CD4-positive, CD25-positive, alpha-beta regulatory T cell (primary cell): Measurements from ENCODE around the gene FCAMR. TPM values are rescaled to one million over a fixed set of nuclear protein-coding genes. Genes with fewer than 3 reads are reported as not detected.

Experiments used
- ATAC-seq, 2 donors: fragments of 150-1000 bp; cut with Tn5 transposase; one replicate each; pipeline ENCODE4 v1.10.0; 2021; ENCODE audit warnings: low read depth in 2 of 2, moderate number of reproducible peaks in 2 of 2, moderate library complexity in 1 of 2
- DNase-seq, 3 donors: peaks; one replicate each; pipeline versions ENCODE4 v3.0.0 to v3.0.0-alpha.2; 2012 to 2022; ENCODE audit warnings: mixed read lengths in 1 of 3
- H3K27ac ChIP-seq: one replicate; pipeline ENCODE4 v1.7.0; 2013; ENCODE audit warnings: mild to moderate bottlenecking, low read length; ENCODE audit not compliant: insufficient read depth, poor library complexity, severe bottlenecking
- H3K27me3 ChIP-seq: one replicate; pipeline ENCODE4 v1.7.0; 2013; ENCODE audit warnings: low read length; ENCODE audit not compliant: control insufficient read depth, insufficient read depth
- H3K36me3 ChIP-seq: one replicate; pipeline ENCODE4 v1.7.0; 2013; ENCODE audit warnings: mild to moderate bottlenecking, low read length, moderate library complexity; ENCODE audit not compliant: control insufficient read depth, insufficient read depth
- H3K4me1 ChIP-seq: 2 replicates; pipeline ENCODE4 v1.7.0; 2013; ENCODE audit warnings: mild to moderate bottlenecking, low read length; ENCODE audit not compliant: insufficient read depth, control insufficient read depth, poor library complexity, severe bottlenecking
- H3K4me3 ChIP-seq: one replicate; pipeline ENCODE4 v1.7.0; 2013; ENCODE audit warnings: low read depth, mild to moderate bottlenecking, low read length, moderate library complexity
- H3K9me3 ChIP-seq, 2 experiments: 1 replicate in 1 of 2; 2 replicates in 1 of 2; pipeline ENCODE4 v1.7.0; 2013; ENCODE audit warnings: low read length in 2 of 2, mild to moderate bottlenecking in 1 of 2, moderate library complexity in 1 of 2; ENCODE audit not compliant: control insufficient read depth in 2 of 2
- H3K27ac Mint-ChIP-seq, 3 donors: one replicate each; pipeline ENCODE4 v1.8.0; 2020 to 2022; ENCODE audit warnings: mild to moderate bottlenecking in 3 of 3, mixed read lengths in 3 of 3, moderate library complexity in 2 of 3
- H3K27me3 Mint-ChIP-seq: one replicate; pipeline ENCODE4 v1.8.0; 2022; ENCODE audit warnings: mild to moderate bottlenecking, mixed read lengths
- H3K36me3 Mint-ChIP-seq: one replicate; pipeline ENCODE4 v1.8.0; 2020; ENCODE audit warnings: mixed read lengths
- H3K4me1 Mint-ChIP-seq, 4 donors: one replicate each; pipeline ENCODE4 v1.8.0; 2020 to 2022; ENCODE audit warnings: mixed read lengths in 4 of 4, mild to moderate bottlenecking in 1 of 4
- H3K4me3 Mint-ChIP-seq, 4 donors: one replicate each; pipeline ENCODE4 v1.8.0; 2020 to 2022; ENCODE audit warnings: mild to moderate bottlenecking in 4 of 4, mixed read lengths in 4 of 4, moderate library complexity in 3 of 4
- H3K9me3 Mint-ChIP-seq, 7 donors: one replicate each; pipeline ENCODE4 v1.8.0; 2020 to 2022; ENCODE audit warnings: mixed read lengths in 7 of 7, mild to moderate bottlenecking in 3 of 7, moderate library complexity in 2 of 7
- polyA plus RNA-seq, 4 donors: library from polyadenylated mRNA; unstranded; fragments of 300-500 nt; fragmentation: Illumina TruSeq; gene quantifications; one replicate each; pipeline ENCODE4 v1.2.3, GENCODE V29; 2021
- total RNA-seq: library from RNA; stranded (reverse); gene quantifications from one replicate; pipeline ENCODE4 v1.2.3, GENCODE V29; 2022

The FCAMR gene
- total and polyA plus RNA-seq, 5 donors from 2014 or later, result not detected

DNA sequence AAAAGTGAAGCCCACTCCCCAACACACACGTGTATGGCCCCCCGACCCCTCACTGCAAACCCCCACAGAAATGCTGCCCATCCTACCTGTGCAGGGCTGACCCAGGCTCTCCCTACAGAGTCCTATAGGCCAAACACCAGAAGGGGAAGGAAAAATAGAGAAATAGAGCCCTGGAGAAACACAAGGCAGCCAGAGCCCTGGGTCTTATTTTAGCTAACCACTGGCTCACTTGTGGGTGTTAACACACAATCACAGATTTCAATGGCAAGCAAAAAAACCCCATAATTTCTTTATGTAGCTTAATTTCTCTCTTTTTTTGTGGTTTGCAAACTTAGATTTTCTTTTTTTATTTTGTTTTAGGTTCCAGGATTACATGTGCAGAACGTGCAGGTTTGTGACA, 23.0 kb downstream of the FCAMR start:
- Histone ChIP-seq H3K4me1 (no peaks in the 10 kb centered on the region), H3K36me3 (no peaks in the 10 kb centered on the region), H3K4me3 (no peak overlapping the region), H3K27me3 (peaks cover 4% of the 10 kb centered on the region), H3K27ac (no peak overlapping the region), H3K9me3 (no peaks in the 10 kb centered on the region)
- Mint-ChIP-seq H3K36me3 (peaks cover 4% of the 10 kb centered on the region), H3K4me1 (peaks cover 0 to 2% (median 0%) of the 10 kb centered on the region in 4 donors), H3K9me3 (peaks cover 0 to 4% (median 0%) of the 10 kb centered on the region in 7 donors), H3K4me3 (no peak overlapping the region), H3K27me3 (peaks cover 19% of the 10 kb centered on the region), H3K27ac (no peak overlapping the region)
- DNase-seq (no peak), ATAC-seq (no peak)

DNA sequence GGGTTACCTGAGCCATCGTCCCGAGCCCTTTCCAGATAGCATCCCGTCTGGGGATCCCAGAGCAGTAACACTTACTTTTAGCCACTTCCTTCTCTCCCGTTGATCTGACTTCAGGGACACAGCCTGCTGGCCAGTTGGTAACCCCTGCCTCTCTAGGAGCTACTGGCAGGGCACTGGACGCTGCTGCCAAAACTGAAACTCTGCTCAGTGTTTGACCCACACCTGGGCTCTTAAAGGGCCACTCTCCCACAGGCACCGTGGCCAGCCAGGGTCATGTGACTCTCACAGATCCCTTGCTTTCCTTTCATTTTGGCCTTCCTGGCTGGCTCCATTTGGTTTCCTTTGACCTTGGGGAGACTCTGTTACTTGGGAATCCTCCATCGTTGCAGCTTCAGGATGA, 24.0 kb downstream of the FCAMR start, which contains the start of gene PIGR:
Gene PIGR (minus strand): TSS at position 206 of the 400 bp plus-strand sequence. CDS start 5,935 bp downstream, outside the sequence.
- H3K36me3 ChIP-seq, result no peaks in the 10 kb centered on the region
- H3K27ac Mint-ChIP-seq, result no peak within 1 kb of the TSS
- peaks cover 4% of the 10 kb centered on the region for H3K27me3 ChIP-seq
- H3K27me3 Mint-ChIP-seq, result peaks cover 19% of the 10 kb centered on the region
- peaks cover 4% of the 10 kb centered on the region for H3K36me3 Mint-ChIP-seq
- no peak within 1 kb of the TSS for H3K27ac ChIP-seq
- ATAC-seq, result no peak
- H3K4me1 ChIP-seq, result no peaks in the 10 kb centered on the region
- peaks cover 0 to 2% (median 0%) of the 10 kb centered on the region in 4 donors for H3K4me1 Mint-ChIP-seq
- no peak for DNase-seq
- H3K4me3 Mint-ChIP-seq, result no peak within 1 kb of the TSS
- peaks cover 0 to 3% (median 0%) of the 10 kb centered on the region in 7 donors for H3K9me3 Mint-ChIP-seq
- H3K9me3 ChIP-seq, result no peaks in the 10 kb centered on the region
- no peak within 1 kb of the TSS for H3K4me3 ChIP-seq

GRCh38 chr1:206945779-206946178, 24.5 kb downstream of the FCAMR start:
- H3K9me3 Mint-ChIP-seq, result peaks cover 0 to 3% (median 0%) of the 10 kb centered on the region in 7 donors
- H3K27me3 ChIP-seq, result peaks cover 4% of the 10 kb centered on the region
- H3K36me3 ChIP-seq, result no peaks in the 10 kb centered on the region
- H3K4me3 ChIP-seq, result no peak overlapping the region
- no peaks in the 10 kb centered on the region for H3K4me1 ChIP-seq
- DNase-seq, result no peak
- no peaks in the 10 kb centered on the region for H3K9me3 ChIP-seq
- peaks cover 19% of the 10 kb centered on the region for H3K27me3 Mint-ChIP-seq
- ATAC-seq, result no peak
- peaks cover 4% of the 10 kb centered on the region for H3K36me3 Mint-ChIP-seq
- H3K27ac ChIP-seq, result no peak overlapping the region
- no peak overlapping the region for H3K4me3 Mint-ChIP-seq
- H3K4me1 Mint-ChIP-seq, result peaks cover 0 to 2% (median 0%) of the 10 kb centered on the region in 4 donors
- no peak overlapping the region for H3K27ac Mint-ChIP-seq

DNA sequence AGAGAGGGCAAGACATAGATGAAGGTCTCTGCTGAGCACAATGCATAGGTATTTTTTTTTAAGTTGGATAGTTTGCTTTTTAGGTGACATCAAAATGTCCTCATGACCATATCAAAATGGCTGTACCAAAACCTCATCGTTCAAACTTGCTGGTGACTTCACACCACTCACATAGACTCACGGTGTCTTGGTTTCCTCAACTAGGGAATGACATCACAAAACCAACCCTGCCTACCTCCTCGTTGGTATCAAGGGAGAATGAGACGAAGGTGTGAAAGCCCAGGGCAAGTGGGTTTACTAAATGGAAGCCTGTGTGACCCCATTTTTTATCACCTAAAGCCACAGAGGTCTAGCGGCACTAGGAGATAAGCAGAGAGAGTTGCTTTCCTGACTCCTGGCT, 25.6 kb downstream of the FCAMR start:
- no peak overlapping the region for H3K27ac Mint-ChIP-seq
- Histone ChIP-seq H3K27ac (no peak overlapping the region), H3K9me3 (no peaks in the 10 kb centered on the region), H3K4me3 (no peak overlapping the region), H3K4me1 (no peaks in the 10 kb centered on the region), H3K27me3 (peaks cover 4% of the 10 kb centered on the region), H3K36me3 (no peaks in the 10 kb centered on the region)
- peaks cover 19% of the 10 kb centered on the region for H3K27me3 Mint-ChIP-seq
- peaks cover 0 to 2% (median 0%) of the 10 kb centered on the region in 7 donors for H3K9me3 Mint-ChIP-seq
- DNase-seq (no peak), ATAC-seq (no peak)
- H3K4me1 Mint-ChIP-seq, result peaks cover 0 to 2% (median 0%) of the 10 kb centered on the region in 4 donors
- H3K36me3 Mint-ChIP-seq, result no peaks in the 10 kb centered on the region
- H3K4me3 Mint-ChIP-seq, result no peak overlapping the region

GRCh38 chr1:206941766-206942418, 28.4 kb downstream of the FCAMR start:
- ATAC-seq (no peak), DNase-seq (no peak)
- Mint-ChIP-seq H3K36me3 (no peaks in the 10 kb centered on the region), H3K9me3 (peaks cover 0 to 2% (median 0%) of the 10 kb centered on the region in 7 donors), H3K4me1 (peaks cover 0 to 2% (median 0%) of the 10 kb centered on the region in 4 donors), H3K27ac (peak overlapping the region in 1 of 3 donors; percentile 36), H3K27me3 (peaks cover 19% of the 10 kb centered on the region), H3K4me3 (no peak overlapping the region)
- H3K27me3 ChIP-seq, result peaks cover 4% of the 10 kb centered on the region
- no peak overlapping the region for H3K4me3 ChIP-seq
- H3K4me1 ChIP-seq, result no peaks in the 10 kb centered on the region
- H3K36me3 ChIP-seq, result no peaks in the 10 kb centered on the region
- no peak overlapping the region for H3K27ac ChIP-seq
- no peaks in the 10 kb centered on the region for H3K9me3 ChIP-seq

- Mint-ChIP-seq H3K4me1 (peaks cover 0 to 2% (median 0%) of the 10 kb centered on the region in 4 donors), H3K36me3 (no peaks in the 10 kb centered on the region), H3K27ac (no peak overlapping the region), H3K9me3 (no peaks in the 10 kb centered on the region), H3K27me3 (peaks cover 19% of the 10 kb centered on the region), H3K4me3 (no peak overlapping the region)
- H3K9me3 ChIP-seq, result no peaks in the 10 kb centered on the region
- DNase-seq (no peak), ATAC-seq (no peak)
- H3K4me3 ChIP-seq, result no peak overlapping the region
- no peaks in the 10 kb centered on the region for H3K36me3 ChIP-seq
- H3K4me1 ChIP-seq, result no peaks in the 10 kb centered on the region
- no peak overlapping the region for H3K27ac ChIP-seq
- peaks cover 2% of the 10 kb centered on the region for H3K27me3 ChIP-seq
Measured at GRCh38 chr1:206940588-206940936, 29.7 kb downstream of the FCAMR start.

GRCh38 chr1:206939841-206940587, 30.2 kb downstream of the FCAMR start:
- Mint-ChIP-seq H3K36me3 (no peaks in the 10 kb centered on the region), H3K9me3 (no peaks in the 10 kb centered on the region), H3K27ac (no peak overlapping the region), H3K27me3 (peaks cover 16% of the 10 kb centered on the region), H3K4me1 (peaks cover 0 to 1% (median 0%) of the 10 kb centered on the region in 4 donors), H3K4me3 (no peak overlapping the region)
- Histone ChIP-seq H3K9me3 (no peaks in the 10 kb centered on the region), H3K27me3 (peaks cover 2% of the 10 kb centered on the region), H3K4me3 (no peak overlapping the region), H3K4me1 (no peaks in the 10 kb centered on the region), H3K27ac (no peak overlapping the region), H3K36me3 (no peaks in the 10 kb centered on the region)
- DNase-seq (no peak), ATAC-seq (no peak)
